ENCODE measurements around the gene TGFBR2.
"Not testable (repeated sequence)": the region's sequence is repeated elsewhere in the genome, so short reads cannot be mapped to it uniquely, and the experiment has no call there.

Gene TGFBR2

GRCh38 chr3:30658328-30659052 is 52.1 kb downstream of the TGFBR2 start:
- DNase-seq, result peak; percentile 70

DNA sequence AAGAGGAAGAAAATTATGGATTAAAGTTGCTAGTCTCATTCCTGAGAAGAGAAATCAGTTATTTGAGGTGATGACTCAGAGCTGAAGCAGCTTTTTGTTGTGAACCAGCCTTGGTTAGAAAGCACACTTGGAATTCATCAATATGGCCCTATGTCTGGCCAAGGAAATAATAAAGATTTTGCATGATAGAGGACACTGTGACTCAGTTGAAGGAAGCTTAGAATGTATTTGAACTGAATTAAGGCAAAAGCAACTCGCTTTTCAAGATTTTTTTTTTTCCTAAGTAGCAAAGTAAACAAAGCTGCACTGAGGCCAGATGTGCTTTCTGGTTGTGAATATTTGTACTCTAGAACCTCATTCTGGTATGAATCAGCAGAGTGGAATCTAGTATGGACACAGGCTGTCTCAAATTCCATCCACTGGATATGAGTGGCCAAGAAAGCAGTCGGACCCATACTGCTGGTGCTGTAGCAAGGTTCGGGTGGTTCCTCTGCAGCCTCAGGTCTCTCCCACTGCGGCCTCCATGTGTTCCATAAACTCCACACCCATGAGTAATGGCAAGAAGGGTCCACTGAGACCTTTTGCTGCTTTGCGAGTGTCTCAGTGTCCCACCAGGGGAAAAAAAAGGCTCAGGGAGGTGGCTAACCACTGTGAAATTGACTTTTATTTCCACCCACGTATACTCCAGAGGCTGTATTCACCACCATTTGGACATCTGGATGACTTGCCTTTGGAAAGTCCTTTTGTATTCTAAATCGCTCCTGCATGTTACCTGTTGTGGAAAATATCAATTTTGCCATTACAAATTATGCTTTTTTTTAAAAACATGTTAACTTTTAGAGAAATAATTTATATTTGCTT is 53.1 kb downstream of the TGFBR2 start:
- DNase-seq, result no peak

- DNase-seq, result no peak
Measured at GRCh38 chr3:30660136-30660535, 53.7 kb downstream of the TGFBR2 start.

GRCh38 chr3:30660656-30661055 is 54.3 kb downstream of the TGFBR2 start:
- DNase-seq, result no peak

GRCh38 chr3:30661098-30661873 is 54.9 kb downstream of the TGFBR2 start:
- peak; percentile 36 for DNase-seq

- no peak for DNase-seq
Measured at GRCh38 chr3:30662836-30663235, 56.4 kb downstream of the TGFBR2 start.

GRCh38 chr3:30663533-30664241 is 57.3 kb downstream of the TGFBR2 start:
- DNase-seq, result no peak

DNA sequence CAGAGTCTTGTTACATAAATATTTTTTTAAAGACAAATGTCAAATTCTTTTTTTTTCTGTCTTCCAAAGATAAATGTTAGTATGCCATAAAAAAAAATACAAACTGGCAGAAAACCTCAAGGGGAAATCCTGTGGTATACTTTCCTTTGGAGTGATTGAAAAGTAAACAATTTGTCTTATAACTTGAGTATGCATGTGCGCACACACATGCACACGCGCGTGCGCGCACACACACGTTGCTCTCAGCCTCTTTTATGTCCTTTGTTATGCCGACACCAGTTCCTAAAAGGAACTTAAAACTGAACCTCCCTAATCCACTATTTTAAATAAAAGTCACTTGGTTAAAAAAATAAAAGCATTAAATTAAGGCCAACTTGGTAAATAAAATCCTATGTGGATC is 58.1 kb downstream of the TGFBR2 start:
- DNase-seq, result peak; percentile 35

GRCh38 chr3:30664884-30665283 is 58.5 kb downstream of the TGFBR2 start:
- peak; percentile 60 for DNase-seq

- DNase-seq, result no peak
Measured at GRCh38 chr3:30665539-30665938, 59.1 kb downstream of the TGFBR2 start.

GRCh38 chr3:30666572-30667279 is 60.3 kb downstream of the TGFBR2 start:
- no peak for DNase-seq

- peak; percentile 56 for DNase-seq
Measured at GRCh38 chr3:30667280-30667651, 60.9 kb downstream of the TGFBR2 start.

DNA sequence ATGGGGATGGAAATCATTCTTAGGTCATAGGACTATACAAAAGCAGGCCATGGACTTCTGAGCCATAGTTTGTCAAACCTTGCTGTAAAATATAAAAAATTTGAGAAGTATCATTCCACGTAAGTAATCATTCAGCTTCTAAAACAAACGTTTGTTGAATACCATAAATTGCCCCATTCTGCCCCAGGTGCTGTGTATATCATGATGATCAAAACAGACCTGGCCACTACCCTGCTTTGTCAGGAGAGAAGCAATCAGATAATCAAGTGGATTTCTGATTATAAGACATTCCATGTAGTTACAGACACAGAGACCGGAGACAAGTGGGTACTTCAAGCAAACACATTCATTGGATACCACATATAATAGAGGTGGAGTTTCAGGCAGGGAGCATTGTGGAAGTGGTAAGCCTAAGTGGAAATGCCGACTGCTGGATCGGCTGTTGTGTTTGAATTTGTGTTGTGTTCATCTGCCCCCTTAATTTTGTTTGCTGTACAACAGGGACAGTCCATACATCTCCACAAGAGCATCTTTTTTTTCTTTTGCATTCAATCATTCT is 61.7 kb downstream of the TGFBR2 start:
- DNase-seq, result no peak

DNA sequence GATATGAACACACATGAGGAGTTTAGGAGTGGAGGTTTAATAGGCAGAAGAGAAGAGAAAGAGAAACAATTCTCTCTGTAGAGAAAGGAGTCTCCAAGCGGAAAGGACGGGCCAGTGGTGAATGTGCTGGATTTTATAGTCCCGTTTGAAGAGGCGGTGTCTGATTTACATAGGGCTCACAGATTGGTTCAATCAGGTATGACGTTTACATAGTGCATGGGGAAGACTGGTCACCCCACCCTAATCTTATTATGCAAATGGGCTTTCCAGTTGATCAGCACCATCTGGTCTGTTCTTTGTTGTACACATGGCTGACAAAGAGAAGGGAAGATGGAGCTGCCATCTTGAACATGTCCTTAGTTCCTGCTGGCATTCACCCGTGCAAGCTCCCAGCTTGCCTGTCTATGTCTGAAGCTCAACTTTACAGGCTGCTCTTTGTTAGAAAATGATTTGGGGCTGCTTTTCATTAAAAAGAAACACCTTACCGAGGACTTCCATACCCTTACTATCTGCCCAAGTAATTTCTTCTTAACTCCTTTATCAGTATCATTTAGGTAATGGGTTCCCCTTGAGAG is 63.0 kb downstream of the TGFBR2 start:
- DNase-seq, result not testable (repeated sequence)

- no peak for DNase-seq
Measured at GRCh38 chr3:30670292-30670691, 63.9 kb downstream of the TGFBR2 start.

GRCh38 chr3:30671527-30672286 is 65.3 kb downstream of the TGFBR2 start:
- no peak for DNase-seq

DNA sequence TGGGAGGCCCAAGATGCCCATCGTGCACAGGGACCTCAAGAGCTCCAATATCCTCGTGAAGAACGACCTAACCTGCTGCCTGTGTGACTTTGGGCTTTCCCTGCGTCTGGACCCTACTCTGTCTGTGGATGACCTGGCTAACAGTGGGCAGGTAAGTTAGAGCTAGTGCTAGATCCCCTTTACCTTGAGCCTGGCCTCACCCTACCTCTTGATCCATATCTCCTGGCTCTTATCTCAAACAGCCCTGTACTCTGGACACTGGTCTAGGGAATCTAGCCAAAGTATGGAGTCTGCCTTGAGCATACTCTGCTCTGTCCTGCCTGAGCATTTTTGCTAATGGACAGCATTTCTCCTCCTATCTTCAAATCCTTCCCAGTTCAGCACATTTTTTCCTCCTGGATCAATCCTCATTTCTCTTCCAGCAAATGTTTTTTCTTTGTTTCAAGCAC is 65.9 kb downstream of the TGFBR2 start:
- DNase-seq, result no peak

GRCh38 chr3:30672959-30673358 is 66.6 kb downstream of the TGFBR2 start:
- no peak for DNase-seq

DNA sequence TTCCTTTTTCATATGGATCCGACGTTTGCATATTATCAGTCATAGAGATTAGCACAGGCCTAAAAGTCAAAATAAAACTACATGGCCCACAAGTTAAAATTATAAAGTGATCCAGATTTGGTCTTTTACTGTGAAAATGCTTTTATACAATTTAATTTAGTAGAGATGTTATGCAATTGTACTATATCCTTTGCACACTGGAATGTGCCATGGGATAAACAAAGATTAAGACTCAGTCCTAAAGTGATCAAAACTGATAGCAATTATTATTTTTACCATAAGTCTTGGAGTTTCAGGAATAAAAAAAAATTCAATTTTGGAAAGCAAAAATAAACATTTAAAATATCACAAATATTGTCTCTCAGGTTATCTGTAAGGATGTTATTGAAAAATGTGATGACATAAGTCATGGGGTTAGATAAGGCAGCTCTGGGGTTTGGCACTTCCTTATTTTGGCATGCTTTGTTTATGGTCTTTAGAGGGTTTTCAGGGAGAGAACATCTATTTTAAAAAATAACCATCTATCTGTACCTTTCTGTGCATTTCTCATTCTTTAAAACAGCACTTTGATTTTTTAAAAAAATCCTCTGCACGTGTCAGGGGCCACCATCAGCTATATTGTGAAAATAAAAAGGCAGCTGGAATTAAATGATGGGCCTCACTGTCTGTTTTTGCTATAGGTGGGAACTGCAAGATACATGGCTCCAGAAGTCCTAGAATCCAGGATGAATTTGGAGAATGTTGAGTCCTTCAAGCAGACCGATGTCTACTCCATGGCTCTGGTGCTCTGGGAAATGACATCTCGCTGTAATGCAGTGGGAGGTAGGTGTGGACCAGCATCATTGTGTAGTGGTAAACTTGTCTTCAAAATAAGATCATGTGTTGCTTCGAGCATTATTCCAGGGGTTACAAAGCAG is 67.3 kb downstream of the TGFBR2 start:
- no peak for DNase-seq
